AG09309 (cell line): ENCODE measurements around the gene NOP53.
"Not testable (repeated sequence)": the region's sequence is repeated elsewhere in the genome, so short reads cannot be mapped to it uniquely, and the experiment has no call there.

Source experiments
- DNase-seq: peaks from one replicate; pipeline ENCODE4 v3.0.0-alpha.2; 2010; ENCODE audit warnings: low read depth
- H3K4me3 ChIP-seq: 2 replicates; pipeline ENCODE4 v1.5.1; 2011; ENCODE audit warnings: mild to moderate bottlenecking, low read depth, low read length, moderate library complexity; ENCODE audit not compliant: control insufficient read depth
- CTCF ChIP-seq: IDR thresholded peaks from 2 replicates; pipeline ENCODE4 v1.5.1; 2011; ENCODE audit warnings: mild to moderate bottlenecking, low read depth, low read length, inconsistent platforms; ENCODE audit not compliant: insufficient read depth, control insufficient read depth; ENCODE audit errors: missing control alignments

NOP53 gene

GRCh38 chr19:47767349-47767748 is 22.0 kb downstream of the NOP53 start:
- no peak for DNase-seq
- no peak overlapping the region for H3K4me3 ChIP-seq
- no peak for TF ChIP-seq CTCF

- no peak for DNase-seq
- H3K4me3 ChIP-seq: no peak overlapping the region
- no peak for TF ChIP-seq CTCF
Observed at GRCh38 chr19:47768604-47769003, 23.3 kb downstream of the NOP53 start.

GRCh38 chr19:47769534-47769933 is 24.2 kb downstream of the NOP53 start:
- no peak overlapping the region for H3K4me3 ChIP-seq
- no peak for TF ChIP-seq CTCF
- DNase-seq: no peak

- not testable (repeated sequence) for H3K4me3 ChIP-seq, DNase-seq
Observed at GRCh38 chr19:47771291-47771690, 25.9 kb downstream of the NOP53 start.

- TF ChIP-seq CTCF: no peak
- no peak for DNase-seq
Observed at GRCh38 chr19:47776568-47776967, 31.2 kb downstream of the NOP53 start.

GRCh38 chr19:47777245-47778048 is 32.1 kb downstream of the NOP53 start:
- DNase-seq: not testable (repeated sequence)
- peak overlapping the region; percentile 86 for H3K4me3 ChIP-seq

More at GRCh38 chr19:47776568-47776967, 31.2 kb downstream of the NOP53 start:
- no peak overlapping the region for H3K4me3 ChIP-seq

- H3K4me3 ChIP-seq: peak within 1 kb of the TSS; percentile 86
- no peak for DNase-seq
- no peak for TF ChIP-seq CTCF
Observed at GRCh38 chr19:47778049-47778953, 33.0 kb downstream of the NOP53 start, which contains the start of gene SELENOW. SELENOW (plus strand) TSS chr19:47778703; CDS start chr19:47778786, 83 bp downstream.
